ENCODE data around the gene SHROOM2.
"Not testable (repeated sequence)": the region's sequence is repeated elsewhere in the genome, so short reads cannot be mapped to it uniquely, and the experiment has no call there.

DNA sequence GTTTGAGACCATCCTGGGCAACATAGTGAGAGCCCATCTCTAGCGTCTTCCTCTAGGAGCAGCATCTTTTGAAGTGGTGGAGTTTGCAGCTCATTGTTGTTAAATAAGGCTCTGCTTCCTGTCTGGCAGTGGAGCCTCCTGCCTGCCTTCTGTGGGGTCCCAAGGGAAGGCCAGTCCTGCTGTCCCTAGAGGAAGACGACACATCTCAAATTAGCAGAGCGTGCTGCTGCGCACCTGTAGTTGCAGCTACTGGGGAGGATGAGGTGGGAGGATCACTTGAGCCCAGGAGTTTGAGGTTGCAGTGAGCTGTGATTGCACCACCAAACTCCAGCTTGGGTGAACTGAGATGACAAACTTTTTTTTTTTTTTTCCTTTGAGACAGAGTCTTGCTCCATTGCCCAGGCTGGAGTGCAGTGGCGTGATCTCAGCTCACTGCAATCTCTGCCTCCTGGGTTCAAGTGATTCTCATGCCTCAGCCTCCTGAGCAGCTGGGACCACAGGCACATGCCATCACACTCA lies 17.8 kb upstream of the SHROOM2 start:
- not testable (repeated sequence) for TF ChIP-seq POLR2A (IDR thresholded peaks at IDR 0.05; ENCODE audit: low read depth, low read length); RCOR1 (IDR thresholded peaks at IDR 0.05; ENCODE audit: insufficient replicate concordance, low read length); CTCF (conservative IDR thresholded peaks at IDR 0.05; ENCODE audit: low read depth, low read length); CEBPB (IDR thresholded peaks at IDR 0.05; ENCODE audit: low read depth, low read length)
